ENCODE results near the gene MAP6.

MAP6 gene

GRCh38 chr11:75549370-75549958 lies 119.4 kb downstream of the MAP6 start:
- DNase-seq (ENCODE audit: low spot score): no peak

DNA sequence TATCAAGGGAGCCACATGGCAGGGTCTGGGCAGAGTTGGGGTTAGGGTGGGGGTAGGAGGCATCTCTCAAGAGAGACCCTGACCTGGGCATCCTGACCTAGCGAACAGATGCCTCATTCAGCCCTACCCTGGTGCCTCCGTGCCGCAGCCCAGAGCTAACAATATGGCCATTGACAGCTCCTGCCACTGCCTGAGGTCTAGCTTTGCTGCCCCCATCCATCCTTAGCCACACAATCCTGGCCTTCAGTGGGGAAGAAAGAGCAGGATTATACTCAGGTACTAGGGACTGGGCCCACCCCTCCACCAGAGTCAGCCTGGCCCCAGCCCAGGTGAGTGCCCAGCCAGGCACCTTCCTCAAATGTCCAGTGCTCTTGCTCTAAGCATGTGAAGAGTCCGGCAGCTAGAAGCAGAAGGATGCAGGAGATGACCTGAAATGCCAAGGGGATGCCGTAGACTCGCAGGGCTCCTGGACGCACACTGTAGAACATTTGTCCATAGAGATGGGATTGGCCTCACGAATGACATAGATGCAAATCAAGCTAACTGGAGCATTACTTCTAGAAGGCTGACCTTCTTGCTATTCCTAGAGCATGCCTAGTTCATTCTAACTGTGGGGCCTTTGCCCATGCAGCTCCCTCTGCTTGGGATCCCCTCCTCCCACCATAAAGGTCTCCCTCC lies 120.1 kb downstream of the MAP6 start:
- no peak for DNase-seq (ENCODE audit: low spot score)

- peak; percentile 35 for DNase-seq (ENCODE audit: low spot score)
Measured at GRCh38 chr11:75547617-75548058, 121.2 kb downstream of the MAP6 start.

DNA sequence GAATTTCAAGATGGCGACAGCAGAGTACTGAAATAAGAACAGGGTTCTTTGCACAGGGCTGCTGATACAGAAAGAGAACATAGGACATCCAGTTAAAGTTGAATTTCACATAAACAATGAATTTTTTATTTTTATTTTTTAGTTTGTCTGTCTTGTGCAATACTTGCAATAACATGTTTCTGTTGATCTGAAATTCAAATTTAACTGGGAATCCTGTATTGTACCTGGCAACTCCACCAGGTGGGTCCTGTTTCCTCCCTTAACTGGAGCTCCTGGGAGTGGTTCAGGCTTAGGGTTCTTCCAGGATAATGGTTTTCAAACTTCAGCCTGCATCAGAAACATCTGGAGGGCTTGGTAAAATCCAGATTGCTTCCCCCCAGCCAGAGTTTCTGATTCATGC lies 121.7 kb downstream of the MAP6 start:
- no peak for DNase-seq (ENCODE audit: low spot score)

DNA sequence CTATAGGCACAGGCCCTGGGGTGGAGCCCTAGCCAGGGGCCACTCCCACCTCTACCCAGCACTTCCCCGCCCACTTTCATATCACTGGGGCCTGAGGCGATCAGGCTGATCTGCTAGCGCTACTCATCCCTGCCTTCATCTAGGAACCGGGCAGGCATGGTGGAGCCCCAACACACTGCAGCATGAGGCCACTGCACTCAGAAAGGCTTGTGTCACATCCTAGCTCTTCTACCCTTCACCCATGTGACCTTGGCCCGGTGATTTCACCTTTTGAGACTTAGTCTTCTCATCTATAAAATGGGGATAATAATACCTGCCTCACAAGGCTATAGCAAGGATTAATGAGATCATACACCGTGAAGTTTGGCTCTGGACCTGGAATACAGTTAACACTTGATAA lies 125.0 kb downstream of the MAP6 start:
- DNase-seq (ENCODE audit: low spot score): no peak

DNA sequence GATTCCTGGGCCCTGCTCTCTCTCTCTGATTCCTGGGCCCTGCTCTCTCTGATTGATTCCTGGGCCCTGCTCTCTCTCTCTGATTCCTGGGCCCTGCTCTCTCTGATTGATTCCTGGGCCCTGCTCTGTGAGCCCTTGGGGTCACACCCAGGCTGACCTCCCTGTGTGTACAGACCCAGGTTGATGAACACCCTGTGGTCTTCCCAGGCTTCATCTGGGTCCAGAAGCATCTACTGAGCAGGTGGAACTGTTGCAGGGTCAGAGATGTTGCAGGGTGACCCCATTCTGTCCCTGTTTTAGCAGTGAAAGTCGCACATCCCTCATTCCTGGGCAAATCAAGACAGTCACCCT lies 126.8 kb downstream of the MAP6 start:
- DNase-seq (ENCODE audit: low spot score): no peak

- DNase-seq (ENCODE audit: low spot score): no peak
Measured at GRCh38 chr11:75541193-75542087, 127.4 kb downstream of the MAP6 start.

- DNase-seq (ENCODE audit: low spot score): no peak
Measured at GRCh38 chr11:75539459-75540334, 129.1 kb downstream of the MAP6 start.

GRCh38 chr11:75538150-75538942 lies 130.5 kb downstream of the MAP6 start:
- DNase-seq (ENCODE audit: low spot score): no peak

- DNase-seq (ENCODE audit: low spot score): no peak
Measured at GRCh38 chr11:75537740-75538139, 131.1 kb downstream of the MAP6 start.

Data from globus pallidus (tissue), 1 donor.